Activated T-cell treated with anti-CD3 and anti-CD28 coated beads, Interleukin-2, amount 50 U/mL, for 4 hours (primary cell): ENCODE results near the gene ARRDC5. TPM values are rescaled to one million over a fixed set of nuclear protein-coding genes. Genes with fewer than 3 reads are reported as not detected.
A peak's percentile ranks its signal among the peaks of the same experiment; 100 is the strongest.
"Not testable (repeated sequence)": the region's sequence is repeated elsewhere in the genome, so short reads cannot be mapped to it uniquely, and the experiment has no call there.

Source experiments
- ATAC-seq, 2 donors: fragments of 200-7000 bp; cut with Tn5 transposase; one replicate each; pipeline ENCODE4 v1.10.0; 2021
- DNase-seq: peaks from one replicate; pipeline ENCODE4 v3.0.0-alpha.2; 2020
- H3K27me3 Mint-ChIP-seq: one replicate; pipeline ENCODE4 v1.8.0; 2021; ENCODE audit warnings: low read depth, mixed read lengths
- H3K36me3 Mint-ChIP-seq: one replicate; pipeline ENCODE4 v1.8.0; 2022; ENCODE audit warnings: mixed read lengths; ENCODE audit not compliant: insufficient read depth
- H3K4me1 Mint-ChIP-seq: one replicate; pipeline ENCODE4 v1.8.0; 2021; ENCODE audit warnings: low read depth, mixed read lengths
- H3K4me3 Mint-ChIP-seq: one replicate; pipeline ENCODE4 v1.8.0; 2021; ENCODE audit warnings: mild to moderate bottlenecking, moderate library complexity, mixed read lengths
- H3K9me3 Mint-ChIP-seq: one replicate; pipeline ENCODE4 v1.8.0; 2021; ENCODE audit warnings: mixed read lengths
- total RNA-seq, 3 donors: library from RNA; stranded (reverse); gene quantifications; one replicate each; pipeline ENCODE4 v1.2.1, GENCODE V29; 2021

The ARRDC5 gene
- total RNA-seq, 3 donors from 2014 or later: 0.32 to 0.41 TPM; not detected in 1

DNA sequence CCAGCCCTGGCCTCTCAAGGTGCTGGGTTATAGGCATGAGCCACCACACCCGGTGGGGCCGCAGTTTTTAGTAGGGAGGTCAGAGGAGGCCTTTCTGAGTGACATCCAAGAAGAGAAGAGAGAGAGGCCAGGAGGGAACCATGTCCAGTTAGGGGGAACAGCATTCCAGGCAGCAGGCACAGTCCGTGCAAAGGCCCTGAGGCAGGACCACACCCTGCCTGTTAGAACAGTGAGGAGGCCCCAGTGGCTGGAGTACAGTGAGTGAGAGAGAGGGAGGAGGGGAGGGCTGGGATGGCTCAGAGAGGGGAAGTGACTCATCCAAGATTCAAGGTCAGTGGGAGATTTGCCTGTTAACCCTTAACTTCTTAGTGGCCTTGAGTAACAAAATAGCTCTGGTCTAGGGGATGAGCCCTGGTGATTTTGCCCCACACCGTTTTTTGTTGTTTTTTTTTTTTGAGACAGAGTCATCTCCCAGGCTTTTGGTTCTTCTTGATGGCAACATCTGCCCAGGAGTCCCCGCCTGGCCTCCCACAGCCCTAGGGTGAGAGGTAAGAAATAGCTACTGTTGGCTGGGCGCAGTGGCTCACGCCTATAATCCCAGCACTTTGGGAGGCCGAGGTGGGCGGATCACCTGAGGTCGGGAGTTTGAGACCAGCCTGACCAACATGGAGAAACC, 32.5 kb downstream of the ARRDC5 start:
- Mint-ChIP-seq H3K27me3 (peaks cover 3% of the 10 kb centered on the region), H3K9me3 (no peaks in the 10 kb centered on the region), H3K36me3 (no peaks in the 10 kb centered on the region), H3K4me3 (no peak overlapping the region), H3K4me1 (peaks cover 21% of the 10 kb centered on the region)
- DNase-seq (no peak), ATAC-seq (peak in 1 of 2 donors; percentile 16)

GRCh38 chr19:4868286-4868834, 34.3 kb downstream of the ARRDC5 start:
- no peaks in the 10 kb centered on the region for H3K9me3 Mint-ChIP-seq
- peaks cover 21% of the 10 kb centered on the region for H3K4me1 Mint-ChIP-seq
- peak overlapping the region; percentile 82 for H3K4me3 Mint-ChIP-seq
- peaks cover 3% of the 10 kb centered on the region for H3K27me3 Mint-ChIP-seq
- no peak for DNase-seq
- H3K36me3 Mint-ChIP-seq: no peaks in the 10 kb centered on the region
- no peak for ATAC-seq

DNA sequence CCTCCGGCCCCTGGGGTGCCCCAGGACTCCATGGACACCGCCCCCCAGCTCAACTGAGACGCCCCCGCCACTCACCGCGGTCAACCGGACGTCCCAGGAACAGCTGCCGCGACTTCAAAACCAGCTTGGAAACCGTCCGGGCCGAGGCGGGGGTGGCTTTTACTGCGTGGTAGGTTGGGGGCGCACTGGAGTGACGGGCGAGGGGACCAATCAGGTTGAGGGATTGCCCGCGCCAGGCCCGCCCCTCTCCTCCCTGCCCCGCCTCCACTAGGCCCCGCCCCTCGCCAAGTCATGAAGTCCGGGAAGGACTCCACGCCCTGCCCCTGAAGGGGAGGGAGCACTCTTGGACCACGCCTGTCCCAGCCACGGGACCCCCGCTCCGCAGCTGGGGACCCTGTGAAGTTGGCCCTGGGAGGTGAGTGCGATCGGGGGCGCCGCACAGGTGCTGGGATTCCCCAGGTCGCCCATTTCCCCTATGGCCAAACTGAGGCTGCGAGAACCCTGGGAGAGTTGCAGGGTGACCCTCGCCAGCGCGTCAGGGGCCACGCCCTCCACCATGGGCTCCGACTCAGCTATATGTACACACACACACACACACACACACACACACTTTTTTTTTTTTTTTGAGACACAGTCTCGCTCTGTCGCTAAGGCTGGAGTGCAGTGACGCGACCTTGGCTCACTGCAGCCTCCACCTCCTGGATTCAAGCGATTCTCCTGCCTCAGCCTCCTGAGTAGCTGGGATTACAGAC, 35.0 kb downstream of the ARRDC5 start, which contains the start of gene PLIN3:
Gene PLIN3, minus strand, starts transcription at position 134 of the 752 bp plus-strand sequence. CDS start 6,273 bp downstream, outside the sequence.
- H3K4me1 Mint-ChIP-seq: peaks cover 20% of the 10 kb centered on the region
- DNase-seq (peak; percentile 91), ATAC-seq (peak; percentile 95 to 96)
- no peaks in the 10 kb centered on the region for H3K9me3 Mint-ChIP-seq
- H3K4me3 Mint-ChIP-seq: peak within 1 kb of the TSS; percentile 82
- peaks cover 3% of the 10 kb centered on the region for H3K27me3 Mint-ChIP-seq
- no peaks in the 10 kb centered on the region for H3K36me3 Mint-ChIP-seq

- no peaks in the 10 kb centered on the region for H3K9me3 Mint-ChIP-seq
- ATAC-seq (no peak), DNase-seq (peak; percentile 57)
Observed at GRCh38 chr19:4866595-4867424, 35.9 kb downstream of the ARRDC5 start.

DNA sequence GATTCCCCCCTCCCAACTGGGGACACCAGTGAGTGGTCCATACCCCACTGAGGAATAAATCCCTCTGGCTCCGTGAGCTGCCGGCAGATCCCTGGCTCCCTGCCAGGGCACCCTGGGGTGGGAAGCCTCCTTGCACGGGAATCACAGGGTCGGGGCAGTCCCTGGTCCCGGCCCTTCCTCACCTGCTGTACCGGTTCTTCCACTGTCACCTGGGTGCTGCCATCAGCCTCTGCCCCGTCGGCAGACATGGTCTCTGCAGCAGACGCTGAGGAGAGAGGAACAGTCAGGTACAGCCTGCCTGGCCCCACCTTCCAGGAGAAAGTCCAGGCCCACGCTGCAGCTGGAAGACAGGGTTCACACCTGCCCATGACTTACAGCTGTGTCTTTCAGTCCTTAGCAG, 41.5 kb downstream of the ARRDC5 start:
- H3K27me3 Mint-ChIP-seq: no peaks in the 10 kb centered on the region
- H3K9me3 Mint-ChIP-seq: no peaks in the 10 kb centered on the region
- H3K4me3 Mint-ChIP-seq: no peak overlapping the region
- H3K4me1 Mint-ChIP-seq: no peaks in the 10 kb centered on the region
- ATAC-seq (no peak), DNase-seq (no peak)
- H3K36me3 Mint-ChIP-seq: no peaks in the 10 kb centered on the region

More at GRCh38 chr19:4866595-4867424, 35.9 kb downstream of the ARRDC5 start:
- Mint-ChIP-seq H3K4me3 (peak overlapping the region; percentile 82), H3K27me3 (no peaks in the 10 kb centered on the region), H3K4me1 (peaks cover 16% of the 10 kb centered on the region), H3K36me3 (no peaks in the 10 kb centered on the region)

GRCh38 chr19:4859697-4860096, 43.0 kb downstream of the ARRDC5 start:
- ATAC-seq: no peak
- Mint-ChIP-seq H3K27me3 (no peaks in the 10 kb centered on the region), H3K4me3 (no peak overlapping the region), H3K9me3 (no peaks in the 10 kb centered on the region), H3K4me1 (no peaks in the 10 kb centered on the region), H3K36me3 (no peaks in the 10 kb centered on the region)
- DNase-seq: no peak

DNA sequence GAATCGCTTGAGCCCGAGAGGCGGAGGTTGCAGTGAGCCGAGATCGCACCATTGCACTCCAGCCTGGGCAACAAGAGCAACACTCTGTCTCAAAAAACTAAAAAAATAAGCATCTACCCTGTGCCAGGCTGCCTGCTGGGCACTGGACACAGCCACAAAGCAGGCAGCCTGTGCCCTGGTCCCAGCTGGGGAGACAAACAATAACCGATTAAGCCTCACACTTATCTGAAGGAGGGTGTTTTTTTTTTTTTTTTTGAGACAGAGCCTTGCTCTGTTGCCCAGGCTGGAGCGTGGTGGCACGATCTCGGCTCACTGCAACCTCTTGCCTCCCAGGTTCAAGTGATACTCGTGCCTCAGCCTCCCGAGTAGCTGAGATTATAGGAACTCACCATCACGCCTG, 46.2 kb downstream of the ARRDC5 start:
- H3K27me3 Mint-ChIP-seq, H3K4me3 Mint-ChIP-seq, H3K36me3 Mint-ChIP-seq, DNase-seq, H3K9me3 Mint-ChIP-seq, ATAC-seq, H3K4me1 Mint-ChIP-seq: not testable (repeated sequence)

GRCh38 chr19:4853506-4853905, 49.2 kb downstream of the ARRDC5 start:
- not testable (repeated sequence) for H3K36me3 Mint-ChIP-seq, ATAC-seq, H3K4me3 Mint-ChIP-seq, H3K27me3 Mint-ChIP-seq, DNase-seq, H3K4me1 Mint-ChIP-seq, H3K9me3 Mint-ChIP-seq

DNA sequence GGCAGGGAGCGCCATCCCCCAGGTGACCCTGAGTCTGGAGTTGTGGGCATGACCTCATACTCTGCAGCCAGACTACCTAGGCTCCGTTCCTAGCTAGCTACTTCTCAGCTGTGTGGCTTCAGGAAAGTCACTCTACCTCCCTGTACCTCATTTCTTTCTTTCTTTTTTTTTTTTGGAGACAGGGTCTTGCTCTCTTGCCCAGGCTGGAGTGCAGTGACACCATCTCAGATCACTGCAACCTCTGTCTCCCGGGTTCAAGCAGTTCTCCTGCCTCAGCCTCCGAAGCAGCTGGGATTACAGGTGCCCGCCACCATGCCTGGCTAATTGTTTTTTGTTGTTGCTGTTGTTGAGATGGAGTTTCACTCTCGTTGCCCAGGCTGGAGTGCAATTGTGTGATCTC, 50.2 kb downstream of the ARRDC5 start:
- H3K36me3 Mint-ChIP-seq: peaks cover 2% of the 10 kb centered on the region
- no peaks in the 10 kb centered on the region for H3K27me3 Mint-ChIP-seq
- DNase-seq (no peak), ATAC-seq (no peak)
- no peak overlapping the region for H3K4me3 Mint-ChIP-seq
- no peaks in the 10 kb centered on the region for H3K9me3 Mint-ChIP-seq
- peaks cover 3% of the 10 kb centered on the region for H3K4me1 Mint-ChIP-seq

DNA sequence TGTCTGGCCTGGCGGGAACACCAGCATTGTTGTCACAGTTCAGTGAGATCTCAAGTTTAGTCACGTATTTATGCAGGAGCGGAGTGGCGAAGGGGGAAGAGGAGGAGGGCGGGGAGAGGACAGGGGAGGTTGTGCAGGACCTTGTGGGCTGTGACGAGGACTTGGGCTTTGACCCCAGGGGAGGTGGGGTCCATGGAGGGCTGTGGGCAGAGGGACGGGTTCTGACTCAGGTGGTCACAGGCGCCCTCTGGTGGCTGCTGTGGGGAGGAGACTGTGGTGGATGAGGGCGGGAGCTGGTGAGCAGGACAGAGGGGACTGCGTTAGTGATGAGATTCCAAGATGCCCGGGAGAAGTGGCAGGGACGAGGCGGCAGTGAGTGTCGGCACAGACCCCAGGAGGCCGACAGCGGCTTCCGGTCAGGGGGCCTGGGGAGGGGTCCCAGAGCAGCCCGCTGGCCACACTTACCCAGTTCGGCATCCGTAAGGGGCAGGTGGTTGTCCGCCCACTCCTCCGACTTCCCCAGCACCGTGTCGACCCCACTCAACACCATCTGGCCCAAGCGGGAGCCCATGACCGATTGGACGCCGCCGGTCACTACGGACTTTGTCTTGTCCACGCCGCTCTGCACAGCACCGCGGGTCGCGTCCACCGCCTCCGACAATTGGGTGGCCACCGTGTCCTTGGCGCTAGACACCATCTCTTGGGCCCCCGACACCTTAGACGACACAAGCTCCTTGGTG, 51.0 kb downstream of the ARRDC5 start:
- ATAC-seq: peak; percentile 94 to 96
- Mint-ChIP-seq H3K4me1 (peaks cover 3% of the 10 kb centered on the region), H3K27me3 (no peaks in the 10 kb centered on the region), H3K36me3 (peaks cover 2% of the 10 kb centered on the region), H3K9me3 (no peaks in the 10 kb centered on the region), H3K4me3 (no peak overlapping the region)
- DNase-seq: peak; percentile 79

DNA sequence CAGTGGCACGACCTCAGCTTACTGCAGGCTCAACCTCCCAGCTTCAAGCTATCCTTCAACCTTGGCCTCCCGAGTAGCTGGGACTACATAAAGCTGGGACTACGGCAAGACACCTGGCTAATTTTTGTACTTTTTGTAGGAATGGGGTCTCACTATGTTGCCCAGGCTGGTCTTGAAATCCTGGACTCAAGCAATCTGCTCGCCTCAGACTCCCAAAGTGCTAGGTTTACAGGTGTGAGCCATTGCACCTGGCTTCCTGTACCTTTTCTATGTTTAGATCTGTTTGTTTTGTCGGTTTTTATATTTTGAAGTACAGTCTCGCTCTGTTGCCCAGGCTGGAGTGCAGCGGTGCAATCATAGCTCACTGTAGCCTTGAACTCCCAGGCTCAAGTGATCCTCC, 53.7 kb downstream of the ARRDC5 start:
- no peaks in the 10 kb centered on the region for H3K27me3 Mint-ChIP-seq
- no peak for ATAC-seq
- H3K4me3 Mint-ChIP-seq: no peak overlapping the region
- H3K9me3 Mint-ChIP-seq: no peaks in the 10 kb centered on the region
- H3K36me3 Mint-ChIP-seq: peaks cover 2% of the 10 kb centered on the region
- H3K4me1 Mint-ChIP-seq: peaks cover 3% of the 10 kb centered on the region
- no peak for DNase-seq

- Mint-ChIP-seq H3K9me3 (no peaks in the 10 kb centered on the region), H3K27me3 (no peaks in the 10 kb centered on the region), H3K4me1 (peaks cover 3% of the 10 kb centered on the region), H3K36me3 (peaks cover 2% of the 10 kb centered on the region), H3K4me3 (no peak overlapping the region)
- DNase-seq (no peak), ATAC-seq (no peak)
Observed at GRCh38 chr19:4847190-4847973, 55.3 kb downstream of the ARRDC5 start.

- not testable (repeated sequence) for ATAC-seq, DNase-seq, H3K36me3 Mint-ChIP-seq, H3K9me3 Mint-ChIP-seq, H3K4me3 Mint-ChIP-seq, H3K27me3 Mint-ChIP-seq, H3K4me1 Mint-ChIP-seq
Observed at GRCh38 chr19:4845975-4846374, 56.7 kb downstream of the ARRDC5 start.
